ENCODE results near the gene FDPS.

Gene FDPS

GRCh38 chr1:155308493-155309422 lies at the start of gene FDPS:
FDPS (plus strand) TSS chr1:155308866; CDS start chr1:155309790, 924 bp downstream.
- peak; percentile 94 for DNase-seq (ENCODE audit: low read depth)

- no peak for DNase-seq (ENCODE audit: low read depth)
These were observed 48.4 kb upstream of the FDPS start for GRCh38 chr1:155260276-155260675.

- DNase-seq (ENCODE audit: low read depth), result no peak
These were observed 47.2 kb upstream of the FDPS start for GRCh38 chr1:155261493-155261851.

- DNase-seq (ENCODE audit: low read depth), result peak; percentile 74
These were observed 46.6 kb upstream of the FDPS start, which contains the start of gene SCAMP3 for GRCh38 chr1:155261852-155262673. SCAMP3 (minus strand) TSS chr1:155262360; CDS start chr1:155262151, 209 bp downstream.

- no peak for DNase-seq (ENCODE audit: low read depth)
These were observed 45.6 kb upstream of the FDPS start for GRCh38 chr1:155263067-155263466.

GRCh38 chr1:155266553-155266952 lies 42.1 kb upstream of the FDPS start:
- no peak for DNase-seq (ENCODE audit: low read depth)

GRCh38 chr1:155267373-155267772 lies 41.3 kb upstream of the FDPS start:
- DNase-seq (ENCODE audit: low read depth), result no peak

- no peak for DNase-seq (ENCODE audit: low read depth)
These were observed 40.0 kb upstream of the FDPS start for GRCh38 chr1:155268630-155269029.

GRCh38 chr1:155269381-155269780 lies 39.3 kb upstream of the FDPS start:
- no peak for DNase-seq (ENCODE audit: low read depth)

- no peak for DNase-seq (ENCODE audit: low read depth)
These were observed 36.0 kb upstream of the FDPS start for GRCh38 chr1:155272466-155273342.

GRCh38 chr1:155273343-155274245 lies 35.1 kb upstream of the FDPS start, which contains the start of gene CLK2:
CLK2 (minus strand) TSS chr1:155273504; CDS start chr1:155270977, 2,527 bp downstream.
- peak; percentile 94 for DNase-seq (ENCODE audit: low read depth)

GRCh38 chr1:155277070-155277901 lies 31.4 kb upstream of the FDPS start, which contains the start of gene HCN3:
HCN3 (plus strand) TSS chr1:155277463; CDS start chr1:155277591, 128 bp downstream.
- peak; percentile 85 for DNase-seq (ENCODE audit: low read depth)

GRCh38 chr1:155277902-155278688 lies 30.6 kb upstream of the FDPS start:
- peak; percentile 51 for DNase-seq (ENCODE audit: low read depth)

- DNase-seq (ENCODE audit: low read depth), result no peak
These were observed 29.9 kb upstream of the FDPS start for GRCh38 chr1:155278689-155279160.

- DNase-seq (ENCODE audit: low read depth), result no peak
These were observed 29.4 kb upstream of the FDPS start for GRCh38 chr1:155279268-155279667.

GRCh38 chr1:155282488-155283091 lies 26.1 kb upstream of the FDPS start:
- DNase-seq (ENCODE audit: low read depth), result no peak

- no peak for DNase-seq (ENCODE audit: low read depth)
These were observed 24.2 kb upstream of the FDPS start for GRCh38 chr1:155284476-155284875.

GRCh38 chr1:155285063-155285462 lies 23.6 kb upstream of the FDPS start:
- no peak for DNase-seq (ENCODE audit: low read depth)
